HAP-1 (cell line): ENCODE results near the gene CDRT4.
"Not testable (repeated sequence)": the region's sequence is repeated elsewhere in the genome, so short reads cannot be mapped to it uniquely, and the experiment has no call there.

ENCODE experiments used
- DNase-seq, 2 experiments: peaks; one replicate each; pipeline ENCODE4 v3.0.0-alpha.2; 2016 to 2020; ENCODE audit warnings: low spot score in 2 of 2
- H3K27me3 ChIP-seq: fragments of 250-450 bp; sonication (Bioruptor Pico); 2 replicates; pipeline ENCODE4 v1.5.1; 2020; ENCODE audit warnings: low read depth, mild to moderate bottlenecking, moderate library complexity
- H3K36me3 ChIP-seq: fragments of 250-450 bp; sonication (Bioruptor Pico); replicated peaks from 2 replicates; pipeline ENCODE4 v1.5.1; 2020; ENCODE audit warnings: mild to moderate bottlenecking
- H3K4me1 ChIP-seq: fragments of 250-450 bp; sonication (Bioruptor Pico); 2 replicates; pipeline ENCODE4 v1.5.1; 2020; ENCODE audit warnings: mild to moderate bottlenecking
- H3K4me3 ChIP-seq: fragments of 250-450 bp; sonication (Bioruptor Pico); 2 replicates; pipeline ENCODE4 v1.5.1; 2020; ENCODE audit warnings: mild to moderate bottlenecking, moderate library complexity
- H3K9me3 ChIP-seq: fragments of 250-450 bp; sonication (Bioruptor Pico); 2 replicates; pipeline ENCODE4 v1.5.1; 2020; ENCODE audit warnings: mild to moderate bottlenecking, moderate library complexity
- in situ Hi-C: fragments of 300-500 bp; cut with MboI; formaldehyde crosslinking; loops from 3 replicates; pipeline ENCODE4 v1.14.3; 2020; ENCODE audit warnings: low sequenced_read_pairs, inconsistent platforms, mixed read lengths

CDRT4 gene

DNA sequence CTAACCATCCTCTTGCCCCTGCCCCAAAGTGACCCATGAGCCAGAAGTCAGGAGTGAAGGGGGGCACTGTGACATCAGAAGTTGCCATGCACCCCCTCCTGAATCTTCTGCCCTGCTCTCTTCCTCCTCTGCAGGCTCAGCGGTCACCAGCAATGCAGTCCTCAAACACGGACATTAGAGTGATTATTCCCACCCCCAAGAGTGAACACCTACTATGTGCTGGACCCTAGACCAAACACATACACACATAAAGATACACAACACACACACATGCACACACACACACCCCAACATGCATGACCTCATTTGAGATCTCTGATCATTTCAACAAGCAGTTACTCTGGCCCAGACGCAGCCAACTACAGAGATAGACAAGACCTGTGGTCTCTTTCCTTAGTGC, at the start of gene CDRT4:
TSS of gene CDRT4 (minus strand) at position 30 of the 400 bp plus-strand sequence. CDS start 27,383 bp downstream, outside the sequence.
- no peaks in the 10 kb centered on the region for H3K4me1 ChIP-seq
- H3K27me3 ChIP-seq, result no peaks in the 10 kb centered on the region
- in situ Hi-C loops, result no loop called here
- H3K4me3 ChIP-seq, result no peak within 1 kb of the TSS
- DNase-seq, result no peak
- no peaks in the 10 kb centered on the region for H3K36me3 ChIP-seq
- H3K9me3 ChIP-seq, result no peaks in the 10 kb centered on the region

DNA sequence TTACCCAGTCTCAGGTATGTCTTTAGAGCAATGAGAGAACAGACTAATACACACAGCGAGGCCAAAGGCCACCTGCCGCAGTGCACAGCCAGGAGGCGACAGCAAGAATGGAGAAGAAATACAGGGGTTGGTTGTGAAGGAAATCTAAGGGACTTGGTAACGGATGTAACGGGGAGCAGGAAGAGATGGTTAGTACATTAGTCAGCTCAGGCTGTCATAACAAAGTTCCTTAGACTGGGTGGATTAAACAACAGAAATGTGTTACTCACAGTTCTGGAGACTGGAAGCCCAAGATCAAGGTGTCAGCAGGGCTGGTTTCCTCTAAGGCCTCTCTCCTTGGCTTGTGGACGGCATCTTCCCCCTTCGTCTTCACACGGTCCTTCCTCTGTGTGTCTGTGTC, 48.7 kb upstream of the CDRT4 start:
- Histone ChIP-seq H3K4me3 (no peak overlapping the region), H3K27me3 (no peaks in the 10 kb centered on the region), H3K4me1 (0 out of 2 replicates have a peak, but pooled peaks cover 3% of the 10 kb centered on the region), H3K9me3 (no peaks in the 10 kb centered on the region), H3K36me3 (peaks cover 4% of the 10 kb centered on the region)
- in situ Hi-C loops, result no loop called here
- no peak for DNase-seq

DNA sequence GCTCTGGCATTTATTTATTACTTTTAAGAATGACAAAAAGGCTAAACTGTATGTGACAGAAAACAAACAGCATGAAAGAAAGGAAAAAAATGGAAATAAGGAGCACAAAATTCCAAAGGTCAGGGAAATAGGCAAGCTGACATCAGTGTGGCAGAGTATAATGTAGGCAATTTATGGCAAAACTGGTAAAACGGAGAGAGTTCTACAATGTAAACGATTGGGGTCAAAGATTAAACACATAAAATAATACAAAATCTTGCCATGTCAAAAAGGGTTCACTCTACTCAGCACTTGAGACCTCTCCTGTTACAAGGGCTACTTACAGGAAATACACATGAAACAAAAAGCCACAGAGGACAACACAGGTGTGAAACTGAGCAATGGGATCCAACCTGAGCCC, 47.0 kb upstream of the CDRT4 start:
- Histone ChIP-seq H3K4me1 (0 out of 2 replicates have a peak, but pooled peaks cover 4% of the 10 kb centered on the region), H3K9me3 (no peaks in the 10 kb centered on the region), H3K4me3 (no peak overlapping the region), H3K27me3 (no peaks in the 10 kb centered on the region), H3K36me3 (peaks cover 4% of the 10 kb centered on the region)
- in situ Hi-C loops, result no loop called here
- no peak for DNase-seq

DNA sequence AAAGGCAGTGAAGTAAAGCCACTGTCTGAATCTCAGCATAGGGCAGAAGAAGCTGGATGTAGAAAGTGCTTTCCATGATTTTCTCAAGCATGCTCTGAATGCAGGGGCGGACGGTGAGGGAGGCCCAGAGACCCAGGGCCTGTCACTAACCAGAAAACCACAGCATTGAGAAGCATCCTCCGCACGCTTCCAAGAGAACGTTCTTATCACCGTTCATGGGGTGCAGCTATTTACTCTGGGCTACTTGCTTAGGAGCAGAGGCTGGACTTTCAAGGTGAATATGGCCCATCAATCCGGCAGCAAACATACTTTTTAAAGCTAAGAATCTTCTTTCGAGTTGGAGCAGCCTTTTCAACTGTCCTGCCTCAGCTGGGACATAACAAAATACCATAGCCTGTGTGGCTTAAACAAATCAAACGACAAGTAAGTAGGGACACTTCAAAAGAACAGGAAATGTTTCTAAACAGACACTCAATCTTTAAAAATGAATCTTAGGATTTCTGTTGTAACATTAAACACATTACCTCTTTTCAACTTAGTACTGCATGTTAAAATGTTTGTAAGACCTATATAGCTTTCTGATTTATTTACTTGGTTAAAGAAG, 46.5 kb upstream of the CDRT4 start:
- no peaks in the 10 kb centered on the region for H3K27me3 ChIP-seq
- H3K36me3 ChIP-seq, result peaks cover 4% of the 10 kb centered on the region
- in situ Hi-C loops, result no loop called here
- H3K4me1 ChIP-seq, result 0 out of 2 replicates have a peak, but pooled peaks cover 4% of the 10 kb centered on the region
- no peak overlapping the region for H3K4me3 ChIP-seq
- no peak for DNase-seq
- no peaks in the 10 kb centered on the region for H3K9me3 ChIP-seq

DNA sequence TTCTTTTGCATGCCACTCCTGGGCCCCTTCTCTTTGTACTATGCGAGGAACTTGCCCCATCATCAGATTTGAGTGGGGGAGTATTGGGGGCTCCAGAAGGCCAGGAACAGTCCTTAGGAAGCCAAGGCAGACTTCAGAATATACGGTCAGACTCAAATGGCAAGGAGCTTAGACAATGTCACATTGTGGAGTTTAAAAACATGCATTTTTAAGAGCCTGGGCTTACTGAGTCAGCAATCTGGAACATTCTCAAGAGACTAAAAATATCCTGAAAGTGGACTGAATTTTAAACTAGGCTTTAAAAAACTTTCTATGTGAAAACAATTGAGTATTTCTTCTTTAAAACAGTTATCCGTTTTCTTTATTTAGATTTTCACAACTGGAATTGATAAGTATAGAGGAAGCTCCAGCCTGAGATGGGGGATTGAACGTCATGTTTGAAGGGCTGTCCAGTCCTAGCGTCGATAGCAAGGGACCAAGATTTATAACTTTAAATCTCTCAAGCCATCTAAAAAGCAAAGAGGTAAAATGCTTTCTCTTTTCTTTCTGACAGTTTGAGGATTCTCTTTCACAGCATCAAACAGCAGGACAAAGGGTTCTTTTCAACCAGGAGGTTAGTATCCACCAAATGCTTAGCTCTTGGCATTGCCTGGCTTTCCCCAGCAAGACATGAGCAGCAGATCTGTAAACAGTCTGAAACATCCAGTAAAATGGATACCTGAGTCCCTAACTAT, 45.8 kb upstream of the CDRT4 start:
- in situ Hi-C loops, result no loop called here
- Histone ChIP-seq H3K27me3 (no peaks in the 10 kb centered on the region), H3K4me1 (0 out of 2 replicates have a peak, but pooled peaks cover 4% of the 10 kb centered on the region), H3K9me3 (no peaks in the 10 kb centered on the region), H3K4me3 (no peak overlapping the region), H3K36me3 (peaks cover 4% of the 10 kb centered on the region)
- DNase-seq, result no peak

GRCh38 chr17:15512071-15512709, 44.8 kb upstream of the CDRT4 start:
- in situ Hi-C loops, result no loop called here
- H3K27me3 ChIP-seq, result no peaks in the 10 kb centered on the region
- no peaks in the 10 kb centered on the region for H3K9me3 ChIP-seq
- 0 out of 2 replicates have a peak, but pooled peaks cover 4% of the 10 kb centered on the region for H3K4me1 ChIP-seq
- H3K36me3 ChIP-seq, result peaks cover 4% of the 10 kb centered on the region
- no peak overlapping the region for H3K4me3 ChIP-seq
- DNase-seq, result no peak

GRCh38 chr17:15511142-15511541, 43.7 kb upstream of the CDRT4 start:
- DNase-seq, result no peak
- in situ Hi-C loops, result no loop called here
- H3K9me3 ChIP-seq, result no peaks in the 10 kb centered on the region
- H3K36me3 ChIP-seq, result peaks cover 4% of the 10 kb centered on the region
- 0 out of 2 replicates have a peak, but pooled peaks cover 4% of the 10 kb centered on the region for H3K4me1 ChIP-seq
- no peaks in the 10 kb centered on the region for H3K27me3 ChIP-seq
- no peak overlapping the region for H3K4me3 ChIP-seq

DNA sequence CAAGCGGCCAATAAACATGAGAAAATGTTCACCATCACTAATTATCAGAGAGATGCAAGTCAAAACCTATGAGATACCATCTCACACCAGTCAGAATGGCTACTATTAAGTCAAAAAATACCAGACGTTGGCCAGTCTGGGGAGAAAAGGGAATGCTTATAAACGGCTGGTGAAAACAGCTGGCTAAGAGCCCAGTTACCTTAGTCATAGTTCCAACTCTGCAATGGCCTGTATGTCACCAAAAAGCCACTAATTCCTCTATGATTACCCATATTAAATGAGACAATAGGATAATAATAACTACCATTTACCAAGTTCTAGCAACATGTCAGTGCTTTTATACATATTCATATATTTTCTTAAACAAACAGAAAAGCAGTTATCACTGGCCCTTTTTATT, 42.9 kb upstream of the CDRT4 start:
- H3K27me3 ChIP-seq, result no peaks in the 10 kb centered on the region
- 0 out of 2 replicates have a peak, but pooled peaks cover 4% of the 10 kb centered on the region for H3K4me1 ChIP-seq
- no peaks in the 10 kb centered on the region for H3K9me3 ChIP-seq
- no peak for DNase-seq
- H3K4me3 ChIP-seq, result no peak overlapping the region
- H3K36me3 ChIP-seq, result no peaks in the 10 kb centered on the region
- in situ Hi-C loops, result no loop called here

DNA sequence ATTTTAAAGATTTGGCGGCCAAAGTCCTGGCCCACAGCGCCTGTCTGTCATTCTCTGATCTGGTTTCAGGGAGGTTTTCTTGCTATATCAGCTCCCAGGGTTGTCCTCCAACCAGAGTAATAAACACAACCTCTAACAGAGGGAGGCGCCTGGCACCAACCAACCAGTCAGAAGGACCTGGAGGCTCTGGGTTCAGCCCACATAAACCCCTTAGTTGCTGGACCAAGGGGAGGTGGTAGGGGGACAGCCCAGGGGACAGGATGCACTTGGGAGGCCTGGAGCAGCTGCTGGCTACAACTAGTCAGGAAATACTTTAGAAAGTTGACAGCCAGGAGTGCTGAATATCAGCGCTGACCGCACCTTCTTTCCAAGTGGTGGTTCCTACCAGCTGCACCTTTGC, 41.7 kb upstream of the CDRT4 start:
- in situ Hi-C loops, result no loop called here

GRCh38 chr17:15508466-15508865, 41.0 kb upstream of the CDRT4 start:
- no peaks in the 10 kb centered on the region for H3K9me3 ChIP-seq
- no peak overlapping the region for H3K4me3 ChIP-seq
- 0 out of 2 replicates have a peak, but pooled peaks cover 4% of the 10 kb centered on the region for H3K4me1 ChIP-seq
- no peak for DNase-seq
- H3K36me3 ChIP-seq, result no peaks in the 10 kb centered on the region
- in situ Hi-C loops, result no loop called here
- no peaks in the 10 kb centered on the region for H3K27me3 ChIP-seq

More for the DNA sequence above, 41.7 kb upstream of the CDRT4 start:
- H3K9me3 ChIP-seq, result no peaks in the 10 kb centered on the region
- no peak for DNase-seq
- H3K27me3 ChIP-seq, result no peaks in the 10 kb centered on the region
- no peak overlapping the region for H3K4me3 ChIP-seq
- H3K36me3 ChIP-seq, result no peaks in the 10 kb centered on the region
- H3K4me1 ChIP-seq, result 0 out of 2 replicates have a peak, but pooled peaks cover 4% of the 10 kb centered on the region

DNA sequence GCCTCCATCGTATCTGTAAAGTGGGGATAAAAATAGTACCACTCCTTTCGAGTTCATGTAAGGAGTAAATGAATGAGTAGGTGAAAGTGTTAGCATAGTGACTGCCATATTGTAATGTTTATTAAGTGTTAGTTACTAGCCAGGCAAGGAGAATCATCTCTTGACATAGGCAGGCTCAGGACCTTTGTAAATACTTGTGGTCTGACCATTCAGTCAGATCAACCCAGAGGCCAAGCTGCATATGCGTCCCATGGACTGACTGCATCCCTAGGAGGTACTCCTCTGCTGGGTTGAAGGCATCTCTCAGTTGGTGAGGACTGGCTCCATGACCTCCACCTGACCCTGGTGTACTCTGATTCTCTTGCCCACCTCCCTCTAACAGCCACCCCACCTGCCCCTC, 40.5 kb upstream of the CDRT4 start:
- Histone ChIP-seq H3K4me1 (0 out of 2 replicates have a peak, but pooled peaks cover 4% of the 10 kb centered on the region), H3K4me3 (no peak overlapping the region), H3K9me3 (no peaks in the 10 kb centered on the region), H3K27me3 (no peaks in the 10 kb centered on the region), H3K36me3 (no peaks in the 10 kb centered on the region)
- in situ Hi-C loops, result no loop called here
- DNase-seq, result no peak

- DNase-seq, result no peak
- Histone ChIP-seq H3K4me3 (no peak overlapping the region), H3K36me3 (no peaks in the 10 kb centered on the region), H3K4me1 (peaks cover 7% of the 10 kb centered on the region), H3K27me3 (no peaks in the 10 kb centered on the region), H3K9me3 (no peaks in the 10 kb centered on the region)
- in situ Hi-C loops, result no loop called here
Measured at GRCh38 chr17:15507001-15507400, 39.6 kb upstream of the CDRT4 start.

GRCh38 chr17:15505708-15506107, 38.3 kb upstream of the CDRT4 start:
- H3K4me3 ChIP-seq, H3K4me1 ChIP-seq, H3K9me3 ChIP-seq, H3K27me3 ChIP-seq, H3K36me3 ChIP-seq, DNase-seq, in situ Hi-C loops: not testable (repeated sequence)

DNA sequence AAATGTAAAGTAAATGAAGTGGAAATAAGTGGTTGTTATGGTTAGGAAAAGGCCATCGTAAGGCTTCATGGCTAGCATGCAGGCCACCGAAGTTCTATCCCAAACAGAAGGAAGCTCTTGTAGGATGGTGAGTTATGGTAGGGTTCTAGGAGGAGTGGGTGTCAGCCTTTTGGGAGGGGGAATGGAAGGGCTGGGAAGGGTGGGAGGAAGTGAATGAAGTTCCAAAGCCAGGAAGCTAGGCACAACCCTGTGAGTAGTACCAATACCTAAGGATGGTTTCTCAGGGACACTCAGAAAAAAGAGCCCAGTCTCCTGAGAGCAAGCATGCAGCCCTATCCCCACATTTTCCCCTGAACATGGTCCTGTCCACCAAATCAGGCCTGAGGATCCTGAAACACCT, 36.3 kb upstream of the CDRT4 start:
- H3K27me3 ChIP-seq, result no peaks in the 10 kb centered on the region
- peaks cover 3% of the 10 kb centered on the region for H3K4me1 ChIP-seq
- in situ Hi-C loops, result loop anchor here (5.0 kb wide), 1 partner anchor 246 kb away; no protein-coding TSS in a partner anchor
- no peak overlapping the region for H3K4me3 ChIP-seq
- DNase-seq, result no peak
- 0 out of 2 replicates have a peak, but pooled peaks cover 4% of the 10 kb centered on the region for H3K36me3 ChIP-seq
- H3K9me3 ChIP-seq, result no peaks in the 10 kb centered on the region
